Measurements from ENCODE around the gene SP3.

The SP3 gene

GRCh38 chr2:173966274-173967098, 1.3 kb upstream of the SP3 start:
- DNase-seq = no peak

GRCh38 chr2:173964565-173965371, 405 bp downstream of the SP3 start:
- peak; percentile 75 for DNase-seq

GRCh38 chr2:173963817-173964564, 1.2 kb downstream of the SP3 start:
- DNase-seq = peak; percentile 81

GRCh38 chr2:173963323-173963816, 1.8 kb downstream of the SP3 start:
- DNase-seq = peak; percentile 54

- DNase-seq = no peak
Observed at GRCh38 chr2:173962583-173963110, 2.5 kb downstream of the SP3 start.

GRCh38 chr2:173962031-173962430, 3.1 kb downstream of the SP3 start:
- no peak for DNase-seq

- no peak for DNase-seq
Observed at GRCh38 chr2:173961346-173961705, 3.8 kb downstream of the SP3 start.

GRCh38 chr2:173959909-173960308, 5.3 kb downstream of the SP3 start:
- DNase-seq = no peak

GRCh38 chr2:173959358-173959884, 5.8 kb downstream of the SP3 start:
- no peak for DNase-seq

GRCh38 chr2:173958198-173958846, 6.9 kb downstream of the SP3 start:
- DNase-seq = no peak

- no peak for DNase-seq
Observed at GRCh38 chr2:173957517-173957916, 7.7 kb downstream of the SP3 start.

GRCh38 chr2:173956454-173956853, 8.7 kb downstream of the SP3 start:
- DNase-seq = no peak

- DNase-seq = no peak
Observed at GRCh38 chr2:173955867-173956266, 9.3 kb downstream of the SP3 start.

GRCh38 chr2:173955004-173955403, 10.2 kb downstream of the SP3 start:
- no peak for DNase-seq

GRCh38 chr2:173953047-173953424, 12.1 kb downstream of the SP3 start:
- no peak for DNase-seq

GRCh38 chr2:173952267-173953046, 12.7 kb downstream of the SP3 start:
- DNase-seq = no peak

GRCh38 chr2:173948842-173949241, 16.3 kb downstream of the SP3 start:
- DNase-seq = no peak

- no peak for DNase-seq
Observed at GRCh38 chr2:173948198-173948597, 17.0 kb downstream of the SP3 start.

GRCh38 chr2:173947131-173947530, 18.0 kb downstream of the SP3 start:
- DNase-seq = no peak

- DNase-seq = no peak
Observed at GRCh38 chr2:173943738-173944137, 21.4 kb downstream of the SP3 start.

- no peak for DNase-seq
Observed at GRCh38 chr2:173942861-173943523, 22.2 kb downstream of the SP3 start.
